HPDE6-E6E7 (cell line): Measurements from ENCODE around the gene UBN2.

Source experiments
- DNase-seq: peaks from one replicate; pipeline ENCODE4 v3.0.0; 2011; ENCODE audit warnings: missing footprints; ENCODE audit errors: extremely low spot score

The UBN2 gene

DNA sequence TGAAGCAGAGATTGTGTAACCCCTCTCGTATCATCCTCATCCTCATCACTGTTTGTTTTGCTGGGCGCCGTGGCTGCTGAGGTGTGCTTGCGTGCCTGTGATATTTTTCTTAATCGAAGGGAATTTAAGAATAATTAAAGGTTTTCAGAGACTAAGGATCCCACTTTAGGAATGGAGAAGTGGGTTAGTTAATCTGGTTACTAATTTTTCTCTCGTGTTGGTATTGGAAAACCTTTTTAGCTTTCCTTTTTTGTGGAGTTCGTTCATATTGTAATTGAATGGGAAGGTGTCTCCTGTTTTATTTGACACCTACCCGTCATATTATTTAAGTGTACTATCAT is 1.3 kb downstream of the UBN2 start:
- DNase-seq: no peak

DNA sequence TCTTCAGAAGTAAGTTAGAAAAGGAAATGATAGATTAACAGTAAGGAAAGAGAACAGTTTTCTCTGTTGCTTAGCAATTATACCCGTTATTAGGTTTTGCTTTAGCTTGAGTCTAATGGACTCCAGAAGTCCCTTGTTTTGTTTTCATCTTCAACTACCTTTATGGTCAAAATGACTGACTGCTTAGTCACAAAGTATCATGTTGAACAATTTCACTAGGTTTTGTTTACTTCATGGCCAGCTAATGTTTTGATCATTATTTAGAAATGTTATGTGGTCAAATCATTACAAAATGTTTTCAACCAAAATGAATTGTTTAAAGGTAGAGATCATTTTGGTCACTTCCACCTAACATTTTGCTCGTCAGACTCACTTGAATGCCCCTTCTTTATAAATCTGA is 1.9 kb downstream of the UBN2 start:
- DNase-seq: peak; percentile 55

DNA sequence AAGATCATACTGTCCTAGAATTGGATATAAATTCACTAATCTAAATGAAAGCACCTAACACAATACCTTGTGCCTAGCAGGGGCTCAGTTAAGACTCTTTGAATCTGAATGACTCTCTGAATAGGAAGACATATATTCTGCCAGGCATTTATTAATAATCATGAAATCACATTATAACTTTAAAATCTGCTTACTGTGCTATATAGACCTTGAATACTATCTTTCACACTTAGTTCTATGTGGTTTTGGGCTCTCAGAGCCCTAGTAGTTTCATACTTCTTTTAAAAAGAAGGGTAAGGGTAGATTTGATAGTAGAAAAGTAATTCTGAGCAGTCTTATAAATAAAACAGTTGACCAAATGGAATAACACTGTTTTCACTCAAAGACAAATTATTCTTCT is 10.2 kb downstream of the UBN2 start:
- DNase-seq: no peak

DNA sequence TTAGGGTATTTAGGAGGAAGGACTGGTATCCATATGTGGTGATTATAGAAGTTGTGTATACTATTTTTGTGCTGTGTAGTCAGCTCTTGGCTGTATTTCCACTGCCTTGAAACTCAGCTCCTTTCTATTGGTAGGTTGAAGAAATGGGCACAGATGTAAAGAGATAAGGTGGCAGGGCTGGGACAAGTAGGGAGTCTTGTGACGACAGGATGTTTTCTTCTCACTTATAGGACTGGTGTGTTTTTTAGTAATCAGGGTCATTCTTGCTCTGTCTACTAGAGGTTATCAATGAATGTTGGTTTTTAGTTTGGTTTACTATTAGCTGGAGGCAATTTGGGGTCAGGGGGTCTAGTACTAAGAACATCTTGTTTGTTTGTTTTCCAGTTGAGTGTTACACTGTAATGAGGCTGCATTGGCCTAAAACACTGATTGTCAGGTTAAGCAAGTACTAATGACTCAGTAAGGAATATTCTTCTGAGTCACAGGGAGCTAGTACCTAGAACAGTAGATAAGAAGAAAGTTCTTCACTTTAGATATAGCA is 11.8 kb downstream of the UBN2 start:
- DNase-seq: peak; percentile 55

DNA sequence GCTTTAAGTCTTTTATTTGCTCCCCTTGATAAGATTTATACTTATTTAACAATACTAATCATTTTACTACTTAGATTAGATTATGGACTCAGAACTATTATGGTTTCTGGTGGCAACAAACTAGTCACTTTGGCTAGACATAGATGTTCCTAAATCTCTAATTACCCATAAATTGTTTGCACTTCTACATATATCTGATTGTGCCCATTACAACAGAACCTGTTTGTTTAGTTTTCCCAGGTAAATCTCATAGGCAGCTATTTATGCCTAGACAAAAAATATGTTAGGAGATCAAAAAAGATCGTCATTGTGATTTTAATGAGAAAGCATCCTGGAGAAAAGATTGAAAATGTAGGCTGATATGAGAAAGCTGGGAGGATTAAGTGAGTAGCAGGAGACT is 14.4 kb downstream of the UBN2 start:
- no peak for DNase-seq

DNA sequence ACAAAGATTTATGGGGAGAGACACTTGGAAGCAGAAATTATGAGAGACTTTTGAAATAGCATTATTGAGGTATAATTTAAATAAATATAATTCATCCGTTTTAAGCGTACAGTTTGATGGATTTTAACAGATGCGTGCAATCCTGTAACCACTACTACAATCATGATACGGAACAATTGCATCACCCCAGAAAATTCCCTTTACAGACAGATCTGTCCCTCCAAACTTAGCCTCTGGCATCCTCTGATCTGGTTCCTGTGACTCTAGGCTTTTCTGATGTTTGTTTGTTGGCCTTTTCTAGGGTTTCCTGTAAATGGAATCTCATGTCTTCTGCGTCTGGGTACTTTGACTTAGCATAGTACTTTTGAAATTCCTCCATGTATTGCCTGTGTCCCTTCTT is 15.5 kb downstream of the UBN2 start:
- DNase-seq: no peak

DNA sequence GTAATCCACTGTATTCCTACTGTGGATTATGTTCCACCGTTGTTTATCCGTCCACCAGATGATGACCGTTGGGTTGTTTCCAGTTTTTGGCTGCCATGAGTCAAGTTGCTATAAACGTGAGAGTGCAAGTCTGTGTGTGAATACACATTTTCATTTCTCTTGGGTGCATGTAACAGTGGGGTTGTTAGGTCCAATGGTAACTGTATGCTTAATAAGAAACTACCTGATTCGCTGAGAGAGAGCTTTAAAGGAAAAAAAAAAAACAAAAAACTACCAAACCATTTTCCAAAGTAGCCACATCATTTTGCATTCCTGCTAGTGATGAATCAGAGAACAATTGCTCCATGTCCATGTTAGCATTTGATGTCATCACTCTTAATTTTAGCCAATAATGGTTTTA is 15.9 kb downstream of the UBN2 start:
- no peak for DNase-seq

DNA sequence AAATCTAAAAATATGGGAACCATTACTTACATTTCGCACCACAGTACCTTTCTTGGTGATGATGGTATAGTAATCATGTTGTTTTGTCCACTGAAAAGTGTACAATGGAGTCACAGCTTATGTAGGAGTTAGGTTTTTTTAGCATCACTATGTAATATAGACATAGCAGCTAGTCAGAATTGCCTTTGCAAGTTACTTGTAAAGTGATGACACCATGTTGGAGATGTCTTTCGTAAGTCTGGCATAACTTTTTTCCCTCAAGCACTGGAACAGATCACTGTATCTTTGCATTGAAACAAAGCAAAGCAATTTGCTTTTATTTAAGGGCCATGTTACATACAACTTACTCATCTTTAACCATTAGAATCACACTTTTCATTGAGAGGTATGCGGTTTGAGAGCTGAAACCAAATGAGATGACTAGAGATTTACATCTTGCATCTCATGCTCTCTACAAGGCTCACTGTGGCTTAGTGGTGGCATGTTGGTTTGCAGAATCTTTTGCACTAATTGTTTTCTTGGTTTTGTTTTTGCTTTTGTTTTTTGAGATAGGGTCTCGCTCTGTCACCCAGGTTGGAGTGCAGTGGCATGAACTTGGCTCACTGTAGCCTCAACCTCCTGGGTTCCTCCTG is 18.3 kb downstream of the UBN2 start:
- no peak for DNase-seq

DNA sequence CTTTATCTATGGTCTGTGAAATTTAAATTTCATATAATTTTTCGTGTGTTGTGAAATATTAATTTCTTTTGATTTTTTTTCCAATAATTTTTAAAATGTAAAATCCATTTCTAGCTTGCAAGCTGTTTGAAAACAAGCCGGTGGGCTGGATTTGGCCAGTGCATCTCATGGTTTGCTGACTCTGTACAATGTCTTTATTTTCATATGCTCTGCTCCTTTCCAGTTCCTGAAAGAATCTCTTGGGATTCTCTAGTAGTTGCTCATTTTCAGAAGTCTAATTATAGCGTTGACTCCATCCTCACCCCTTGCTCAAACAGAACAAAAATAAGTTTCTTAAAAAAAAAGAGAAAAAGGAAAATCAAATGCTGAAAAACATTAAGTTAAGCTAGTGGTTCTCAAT is 21.4 kb downstream of the UBN2 start:
- DNase-seq: no peak

DNA sequence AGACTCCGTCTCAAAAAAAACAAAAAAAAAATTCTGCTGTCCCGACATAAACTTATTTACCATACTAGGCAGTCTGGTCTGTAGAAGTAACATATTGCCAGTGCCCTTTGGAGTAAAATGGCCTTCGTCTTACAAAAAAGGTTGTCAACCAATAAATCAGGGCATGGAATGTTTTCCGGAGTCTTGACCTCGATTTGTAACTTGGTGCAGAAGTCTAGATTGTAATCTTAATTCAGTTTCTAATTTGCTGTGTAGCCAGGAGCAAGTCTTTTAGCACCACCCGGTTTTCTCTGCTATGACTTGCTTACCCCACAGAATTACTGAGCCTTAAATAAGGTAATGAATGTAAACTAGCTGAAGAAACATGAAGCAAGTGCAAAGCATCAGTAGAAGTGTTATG is 23.2 kb downstream of the UBN2 start:
- no peak for DNase-seq

DNA sequence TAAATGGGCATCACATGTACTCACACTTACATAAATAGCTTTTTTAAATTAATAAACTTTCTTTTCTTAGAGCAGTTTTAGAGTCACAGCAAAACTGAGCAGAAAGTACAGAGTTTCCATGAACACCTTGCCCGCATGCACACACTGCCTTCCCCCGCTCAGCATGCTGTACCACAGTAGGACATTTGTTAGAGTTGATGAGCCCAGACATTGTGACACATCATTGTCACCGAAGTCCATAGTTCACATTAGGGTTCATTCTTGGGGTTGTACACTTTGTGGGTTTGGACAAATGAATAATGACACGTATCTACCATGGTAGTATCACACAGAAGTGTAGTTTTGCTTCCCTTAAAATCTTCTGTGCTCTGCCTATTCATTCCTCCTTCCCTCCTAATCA is 23.7 kb downstream of the UBN2 start:
- DNase-seq: no peak

DNA sequence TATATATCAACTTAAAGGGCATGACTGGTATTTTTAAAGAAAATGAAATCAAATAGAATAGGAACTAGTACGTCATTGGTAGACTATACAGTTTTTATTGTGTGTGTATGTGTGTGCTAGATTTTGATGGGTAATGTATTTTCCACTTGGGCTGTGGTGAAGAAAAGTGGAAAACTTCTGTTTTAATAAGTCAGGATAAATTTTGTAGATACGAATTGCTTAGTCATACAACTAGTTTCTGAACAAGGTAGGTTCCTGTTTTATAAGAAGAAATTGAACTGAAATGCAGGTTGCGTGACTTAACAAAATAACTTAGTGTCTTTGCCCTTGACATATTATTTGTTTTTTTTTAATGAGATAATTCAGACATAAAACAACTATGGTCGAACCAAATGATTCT is 24.3 kb downstream of the UBN2 start:
- no peak for DNase-seq

DNA sequence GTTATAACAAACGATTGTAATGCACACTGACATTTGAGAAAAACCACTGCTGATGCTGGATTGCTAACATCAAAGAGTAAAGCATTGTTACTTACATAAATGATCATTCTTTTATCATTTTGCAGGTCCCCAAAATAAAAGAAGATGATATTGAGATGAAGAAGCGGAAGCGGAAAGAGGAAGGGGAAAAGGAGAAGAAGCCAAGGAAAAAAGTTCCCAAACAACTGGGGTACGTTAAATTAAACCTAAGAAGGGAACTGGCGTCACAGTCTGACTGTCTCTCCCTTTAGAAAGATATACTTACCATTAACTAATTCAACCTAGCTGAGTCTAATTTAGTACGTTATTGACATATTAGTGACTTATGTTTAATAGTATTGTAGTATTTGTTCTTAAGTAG is 28.1 kb downstream of the UBN2 start:
- DNase-seq: no peak

DNA sequence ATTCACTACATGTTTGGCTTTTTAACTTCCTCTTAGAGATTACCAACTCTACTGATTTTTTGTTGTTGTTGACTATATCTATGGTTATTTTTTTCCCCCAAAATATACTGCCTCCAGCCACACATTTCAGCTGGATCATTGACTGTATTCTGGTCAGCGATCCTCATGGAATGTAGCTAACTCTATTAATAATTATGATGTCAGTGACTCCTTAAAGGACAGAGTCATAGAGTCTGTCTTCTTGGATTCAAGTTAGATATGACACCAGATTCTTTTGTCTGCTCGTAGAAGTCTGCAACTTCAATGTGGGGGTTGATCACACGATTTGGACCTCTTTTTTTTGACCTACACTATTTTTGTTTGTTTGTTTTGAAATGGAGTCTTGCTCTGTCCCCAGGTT is 33.2 kb downstream of the UBN2 start:
- no peak for DNase-seq

DNA sequence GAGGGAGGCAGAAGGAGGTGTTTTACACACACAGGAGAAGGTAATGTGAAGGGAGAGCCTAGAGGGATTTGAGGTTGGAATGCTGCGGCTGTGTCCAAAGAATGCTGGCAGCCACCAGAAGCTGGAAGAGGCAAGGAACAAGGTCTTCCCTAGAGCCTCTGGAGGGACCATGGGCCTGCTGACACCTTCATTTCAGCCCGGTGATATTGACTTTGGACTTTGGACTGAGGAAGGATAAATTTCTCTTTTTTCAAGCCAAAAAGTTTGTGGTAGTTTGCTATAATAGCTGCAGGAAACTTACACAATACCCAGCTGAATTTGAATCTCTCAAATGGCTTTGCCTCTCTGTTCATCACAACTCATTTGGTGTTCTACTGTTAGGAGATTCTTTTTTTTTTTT is 34.6 kb downstream of the UBN2 start:
- no peak for DNase-seq

DNA sequence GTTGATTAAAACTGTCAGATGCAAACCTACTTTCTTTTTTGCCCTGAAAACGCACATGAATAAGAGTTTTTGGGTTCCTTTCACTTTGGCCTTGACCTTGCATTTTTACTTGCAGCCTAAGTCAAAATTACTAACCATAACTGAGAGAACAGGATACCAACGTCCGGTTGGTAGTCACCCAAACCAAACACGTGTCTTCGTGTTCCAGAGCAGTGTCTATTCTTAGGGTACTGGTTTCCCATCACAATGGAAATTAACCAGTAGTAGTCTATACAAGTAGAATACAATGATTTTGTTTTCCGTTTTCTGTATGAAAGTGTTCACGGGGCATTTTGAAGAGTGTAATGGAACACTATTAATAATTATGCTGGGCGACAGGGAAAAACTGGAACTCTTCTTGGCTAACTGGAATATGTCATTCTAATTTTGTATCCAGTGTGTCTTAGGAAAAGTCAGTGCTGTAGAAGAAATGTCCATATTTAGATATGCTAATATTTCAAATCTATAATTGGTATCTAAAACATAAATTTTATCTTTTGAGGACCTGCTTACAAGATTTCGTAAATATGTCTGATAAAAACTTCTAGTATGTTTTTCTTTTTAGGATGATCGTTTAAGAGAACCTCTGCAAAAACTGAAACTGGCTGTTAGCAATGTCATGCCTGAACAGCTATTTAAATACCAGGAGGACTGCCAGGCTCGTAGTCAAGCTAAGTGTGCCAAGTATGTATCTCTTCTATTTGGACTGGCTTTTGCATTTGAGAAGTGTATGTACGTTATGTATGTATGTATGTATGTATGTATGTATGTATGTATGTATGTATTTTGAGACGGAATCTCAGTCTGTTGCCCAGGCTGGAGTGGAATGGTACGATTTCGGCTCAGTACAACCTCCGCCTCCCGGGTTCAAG is 40.9 kb downstream of the UBN2 start:
- no peak for DNase-seq

DNA sequence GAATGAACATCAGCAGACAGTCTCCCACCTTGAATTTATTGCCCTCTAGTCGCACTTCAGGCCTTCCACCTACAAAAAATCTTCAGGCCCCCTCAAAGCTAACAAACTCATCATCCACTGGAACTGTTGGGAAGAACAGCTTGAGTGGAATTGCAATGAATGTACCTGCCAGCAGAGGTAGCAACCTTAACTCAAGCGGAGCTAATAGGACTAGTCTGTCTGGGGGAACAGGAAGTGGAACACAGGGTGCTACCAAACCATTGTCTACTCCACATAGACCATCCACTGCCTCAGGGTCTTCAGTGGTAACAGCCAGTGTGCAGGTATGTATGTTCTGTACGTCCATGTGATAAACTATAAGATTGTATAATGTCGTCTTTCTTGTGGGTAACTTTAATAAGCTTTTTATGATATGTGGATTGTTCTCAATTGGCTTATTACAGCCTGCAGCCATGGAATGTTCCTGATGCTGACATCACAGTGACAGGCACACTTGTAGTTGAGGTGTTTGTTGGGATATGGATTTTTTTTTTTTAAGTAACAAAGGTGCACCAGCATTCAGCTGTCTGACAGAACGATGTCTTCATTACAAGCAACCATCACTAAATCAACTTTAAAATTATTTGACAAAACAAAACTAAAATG is 53.3 kb downstream of the UBN2 start:
- DNase-seq: no peak

DNA sequence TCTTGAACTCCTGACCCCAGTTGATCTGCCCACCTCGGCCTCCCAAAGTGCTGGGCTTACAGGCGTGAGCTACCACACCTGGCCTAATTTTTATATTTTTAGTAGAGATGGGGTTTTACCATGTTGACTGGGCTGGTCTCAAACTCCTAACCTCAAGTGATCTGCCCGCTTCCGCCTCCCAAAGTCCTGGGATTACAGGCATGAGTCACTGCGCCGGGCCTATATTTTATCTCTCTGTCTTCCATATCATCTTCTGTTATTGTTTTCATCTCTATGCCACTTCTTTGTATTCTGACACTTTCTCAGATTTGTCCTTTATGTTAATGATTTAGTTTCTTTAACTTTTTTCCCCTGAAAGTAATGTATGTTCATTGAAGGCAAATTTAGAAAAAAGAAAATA is 55.1 kb downstream of the UBN2 start:
- DNase-seq: no peak

DNA sequence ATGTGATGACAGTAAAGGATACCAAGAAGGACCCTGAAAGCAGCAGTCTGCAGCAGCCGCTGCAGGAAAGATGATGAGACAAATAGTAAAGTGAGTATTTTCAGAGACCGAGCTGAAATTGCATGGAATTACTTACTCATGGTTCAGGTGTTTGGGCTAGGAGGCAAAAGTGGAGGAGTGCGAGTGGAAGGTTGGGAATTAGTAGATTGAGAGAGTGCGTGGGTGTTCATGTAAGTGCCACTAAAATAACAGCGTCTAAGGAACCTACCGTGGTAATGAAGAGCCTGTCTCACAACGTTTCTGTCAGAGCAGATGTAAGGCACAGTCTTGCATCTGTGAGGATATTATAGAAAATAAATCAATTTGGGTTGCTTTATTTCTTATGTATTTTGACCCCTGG is 61.8 kb downstream of the UBN2 start:
- DNase-seq: no peak

DNA sequence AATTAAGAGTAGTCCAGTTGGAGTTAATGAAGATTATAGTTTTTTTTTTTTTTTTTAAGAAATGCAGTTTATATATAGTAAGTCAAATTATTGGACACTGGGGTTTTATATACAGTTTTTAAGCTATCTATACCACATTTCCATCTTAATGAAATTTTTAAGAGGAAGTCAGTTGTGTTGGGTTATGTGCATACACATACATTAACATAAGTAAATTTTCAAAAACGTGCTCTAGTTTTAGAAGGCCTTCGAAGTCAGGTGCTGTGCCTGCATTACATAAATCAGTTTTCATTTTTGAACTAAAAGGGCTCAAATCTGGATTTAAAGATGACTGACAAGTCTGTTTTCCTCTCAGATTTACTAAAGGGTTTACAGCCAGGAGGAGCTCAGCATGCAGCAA is 62.5 kb downstream of the UBN2 start:
- DNase-seq: no peak

DNA sequence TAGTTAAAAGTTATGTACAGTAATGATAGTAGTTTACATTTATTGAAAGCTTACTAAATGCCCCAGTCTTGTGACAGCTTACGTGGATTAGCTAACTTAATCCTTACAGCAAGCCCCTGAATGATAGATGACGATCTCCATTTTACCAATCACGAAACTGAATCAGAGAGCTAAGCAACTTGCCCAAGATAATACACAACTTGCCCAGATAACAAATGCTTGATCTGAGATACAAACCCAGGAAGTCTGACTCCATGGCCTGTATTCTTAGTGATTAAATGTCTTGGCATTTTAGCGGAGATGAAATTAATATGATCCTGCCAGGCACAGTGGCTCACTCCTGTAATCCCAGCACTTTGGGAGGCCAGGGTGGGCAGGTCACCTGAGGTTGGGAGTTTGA is 63.2 kb downstream of the UBN2 start:
- DNase-seq: no peak

DNA sequence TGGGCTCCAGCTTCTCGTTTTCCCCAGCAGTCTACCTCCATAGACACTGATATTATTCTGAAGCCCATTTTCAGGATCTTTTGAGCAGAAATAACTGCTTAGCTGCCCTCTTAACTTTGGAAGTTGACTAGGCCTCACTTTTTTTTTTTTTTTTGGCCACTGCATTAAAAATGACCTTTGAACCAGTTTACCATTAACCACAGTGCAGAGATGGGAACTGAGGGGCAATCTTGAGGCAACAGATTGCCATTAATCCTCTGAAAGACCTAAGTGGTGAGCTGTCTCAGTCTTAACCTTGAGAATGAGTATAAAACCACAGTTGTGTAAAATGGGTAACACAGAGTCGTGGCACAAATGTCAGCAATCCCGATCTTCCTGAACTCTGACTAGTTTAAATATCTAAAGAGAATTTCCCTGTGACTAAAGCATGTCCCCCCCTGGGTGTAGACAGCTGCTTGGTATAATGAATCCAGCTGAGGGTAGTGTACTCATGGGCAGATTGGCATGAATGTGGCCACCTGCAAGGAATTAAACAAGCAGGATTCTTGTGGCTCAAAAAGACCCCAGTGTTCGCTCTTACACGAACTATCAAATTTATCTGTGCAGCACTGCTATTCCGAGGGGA is 64.0 kb downstream of the UBN2 start:
- DNase-seq: no peak
